Body of pancreas (tissue), 4 donors: ENCODE data around the gene MRRF. TPM values are rescaled to one million over a fixed set of nuclear protein-coding genes. Genes with fewer than 3 reads are reported as not detected.

Experiments used
- ATAC-seq: fragments of 150-250 bp; one replicate; pipeline ENCODE4 v1.9.1; 2016
- DNase-seq, 4 donors: peaks; one replicate each; pipeline ENCODE4 v3.0.0-alpha.2; 2019
- H3K27ac ChIP-seq, 4 donors: fragments of 200-600 bp; sonication (generic); 1 replicate in 3 of 4; 2 replicates in 1 of 4; pipeline versions ENCODE4 v1.5.1 to v1.6.1; 2016 to 2019; ENCODE audit warnings: mild to moderate bottlenecking in 1 of 4, mixed read lengths in 1 of 4, moderate library complexity in 1 of 4
- H3K27me3 ChIP-seq, 2 donors: fragments of 200-600 bp; sonication (generic); one replicate each; pipeline ENCODE4 v1.6.0; 2016; ENCODE audit warnings: mild to moderate bottlenecking in 1 of 2
- H3K36me3 ChIP-seq, 2 donors: fragments of 200-600 bp; sonication (generic); replicated peaks in 1 of 2; 2 replicates each; pipeline ENCODE4 v1.5.1; 2016; ENCODE audit warnings: low read depth in 2 of 2; ENCODE audit not compliant: insufficient read depth in 1 of 2
- H3K4me1 ChIP-seq: fragments of 200-600 bp; sonication (generic); one replicate; pipeline ENCODE4 v1.6.0; 2016
- H3K4me3 ChIP-seq, 2 donors: fragments of 200-600 bp; sonication (generic); 1 replicate in 1 of 2; 2 replicates in 1 of 2; pipeline ENCODE4 v1.5.1; 2016 to 2019
- H3K9me3 ChIP-seq, 3 donors: fragments of 200-600 bp; sonication (generic); 1 replicate in 2 of 3; 2 replicates in 1 of 3; pipeline ENCODE4 v1.5.1; 2016
- CTCF ChIP-seq, 7 experiments: fragments of 450-650 bp in 4 of 7; fragments of 200-600 bp in 3 of 7; sonication (generic) in 3 of 7; IDR thresholded peaks; one replicate each; pipeline ENCODE4 v1.5.1; 2016 to 2019; ENCODE audit warnings: antibody characterized with exemption in 7 of 7
- POLR2A ChIP-seq, 3 donors: fragments of 450-650 bp; IDR thresholded peaks; one replicate each; pipeline ENCODE4 v1.6.1; 2016; ENCODE audit warnings: antibody characterized with exemption in 3 of 3, mild to moderate bottlenecking in 2 of 3
- WGBS, 2 donors: methylation state at CpG; one replicate each; pipeline ENCODE4 v1.1.5; 2017; 5-methylcytosine and 5-hydroxymethylcytosine counted together
- intact Hi-C: fragments of 100-400 bp; cut with DNase I; formaldehyde crosslinking; loops from one replicate; pipeline ENCODE4 v1.15.1; 2023
- total RNA-seq, 2 donors: library from RNA; depleted of rRNA; stranded (reverse); fragments of >200 nt; gene quantifications; one replicate each; pipeline ENCODE4 v1.1.0, GENCODE V29; 2016

Gene MRRF
- total RNA-seq, 2 donors from 2014 or later: 11.9 to 13.5 TPM

GRCh38 chr9:122336866-122337555, 72.3 kb downstream of the MRRF start:
- no peaks in the 10 kb centered on the region for H3K27me3 ChIP-seq
- no peak overlapping the region for H3K27ac ChIP-seq
- no peak for ATAC-seq
- no peaks in the 10 kb centered on the region for H3K9me3 ChIP-seq
- no peak for DNase-seq
- intact Hi-C loops: no loop called here
- WGBS, 2 donors: 28 to 39% methylated on average over 17 to 26 of the region's 26 CpGs
- no peaks in the 10 kb centered on the region for H3K4me1 ChIP-seq
- no peak for TF ChIP-seq POLR2A (IDR thresholded peaks at IDR 0.05)
- no peak for TF ChIP-seq CTCF (IDR thresholded peaks at IDR 0.05)
- no peak overlapping the region for H3K4me3 ChIP-seq
- no peaks in the 10 kb centered on the region for H3K36me3 ChIP-seq

GRCh38 chr9:122337556-122337929, 72.9 kb downstream of the MRRF start:
- intact Hi-C loops: no loop called here

GRCh38 chr9:122338536-122338935, 73.9 kb downstream of the MRRF start:
- TF ChIP-seq CTCF (IDR thresholded peaks at IDR 0.05) (no peak), POLR2A (IDR thresholded peaks at IDR 0.05) (no peak)

More at GRCh38 chr9:122337556-122337929, 72.9 kb downstream of the MRRF start:
- TF ChIP-seq CTCF (IDR thresholded peaks at IDR 0.05): no peak
- TF ChIP-seq POLR2A (IDR thresholded peaks at IDR 0.05): no peak
- no peaks in the 10 kb centered on the region for H3K9me3 ChIP-seq
- WGBS, 2 donors: 58 to 64% methylated on average over 3 to 4 of the region's 4 CpGs
- no peak overlapping the region for H3K4me3 ChIP-seq
- no peaks in the 10 kb centered on the region for H3K27me3 ChIP-seq
- H3K27ac ChIP-seq: no peak overlapping the region
- no peaks in the 10 kb centered on the region for H3K4me1 ChIP-seq
- ATAC-seq (no peak), DNase-seq (no peak)
- H3K36me3 ChIP-seq: no peaks in the 10 kb centered on the region

GRCh38 chr9:122338994-122339393, 74.3 kb downstream of the MRRF start:
- Histone ChIP-seq H3K4me3 (no peak overlapping the region), H3K4me1 (no peaks in the 10 kb centered on the region), H3K9me3 (no peaks in the 10 kb centered on the region), H3K36me3 (no peaks in the 10 kb centered on the region), H3K27ac (no peak overlapping the region), H3K27me3 (no peaks in the 10 kb centered on the region)
- 34 to 49% methylated on average over 3 of the region's 3 CpGs for WGBS, 2 donors
- intact Hi-C loops: no loop called here
- no peak for DNase-seq
- no peak for ATAC-seq
- TF ChIP-seq POLR2A (IDR thresholded peaks at IDR 0.05) (no peak), CTCF (IDR thresholded peaks at IDR 0.05) (no peak)

More at GRCh38 chr9:122338536-122338935, 73.9 kb downstream of the MRRF start:
- WGBS, 2 donors: 48 to 69% methylated on average over 6 of the region's 6 CpGs
- H3K27ac ChIP-seq: no peak overlapping the region
- H3K4me3 ChIP-seq: no peak overlapping the region
- no peak for ATAC-seq
- DNase-seq: no peak
- H3K9me3 ChIP-seq: no peaks in the 10 kb centered on the region
- no peaks in the 10 kb centered on the region for H3K27me3 ChIP-seq
- H3K36me3 ChIP-seq: no peaks in the 10 kb centered on the region
- intact Hi-C loops: no loop called here
- no peaks in the 10 kb centered on the region for H3K4me1 ChIP-seq

- Histone ChIP-seq H3K36me3 (no peaks in the 10 kb centered on the region), H3K27me3 (no peaks in the 10 kb centered on the region), H3K9me3 (no peaks in the 10 kb centered on the region), H3K4me1 (no peaks in the 10 kb centered on the region), H3K4me3 (no peak overlapping the region), H3K27ac (no peak overlapping the region)
- DNase-seq (no peak), ATAC-seq (no peak)
- 46 to 49% methylated on average over 5 of the region's 5 CpGs for WGBS, 2 donors
- intact Hi-C loops: no loop called here
- no peak for TF ChIP-seq CTCF (IDR thresholded peaks at IDR 0.05)
- no peak for TF ChIP-seq POLR2A (IDR thresholded peaks at IDR 0.05)
Observed at GRCh38 chr9:122339579-122339978, 74.9 kb downstream of the MRRF start.
